Measurements from ENCODE around the gene TM9SF4.
A peak's percentile ranks its signal among the peaks of the same experiment; 100 is the strongest.

The TM9SF4 gene

DNA sequence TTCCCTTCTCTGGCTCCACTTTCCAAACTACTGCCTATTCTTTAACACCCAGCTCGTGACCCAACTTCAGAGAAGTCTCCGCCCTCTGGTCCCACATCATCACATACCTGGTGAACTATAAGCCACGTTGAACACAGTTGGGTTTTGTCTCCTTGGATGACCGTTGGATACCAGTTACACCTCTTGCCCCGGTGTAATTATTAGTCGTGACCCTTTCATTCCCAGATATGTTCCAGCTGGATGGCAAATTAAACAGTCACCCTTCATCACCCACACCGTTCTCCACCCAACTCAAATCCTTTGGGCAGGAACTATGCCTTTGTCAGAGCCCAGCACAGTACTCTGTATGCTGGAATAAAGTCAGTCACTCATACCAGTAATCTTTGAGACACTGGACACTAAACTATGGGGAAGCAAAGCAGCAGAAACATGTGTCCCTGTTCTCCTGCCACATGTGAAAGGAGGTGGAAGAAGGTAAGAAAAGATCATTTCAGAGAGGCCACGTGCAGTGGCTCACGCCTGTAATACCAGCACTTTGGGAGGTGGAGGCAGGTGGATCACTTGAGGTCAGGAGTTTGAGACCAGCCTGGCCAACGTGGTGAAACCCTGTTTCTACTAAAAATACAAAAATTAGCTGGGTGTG lies 75.6 kb downstream of the TM9SF4 start:
- Histone ChIP-seq H3K27me3 (ENCODE audit: control insufficient read depth, insufficient read depth, low read length, poor library complexity, severe bottlenecking) (no peaks in the 10 kb centered on the region), H3K4me1 (ENCODE audit: control insufficient read depth, insufficient read depth, low read length) (peaks cover 9% of the 10 kb centered on the region), H3K9me3 (ENCODE audit: control insufficient read depth, low read length) (no peaks in the 10 kb centered on the region), H3K27ac (ENCODE audit: insufficient read depth, low read depth, low read length, poor library complexity, severe bottlenecking) (no peak overlapping the region), H3K4me3 (ENCODE audit: insufficient read depth, low read depth, low read length) (no peak overlapping the region), H3K36me3 (ENCODE audit: control insufficient read depth, insufficient read depth, low read length) (no peaks in the 10 kb centered on the region)
- 86 to 90% methylated on average over 10 of the region's 10 CpGs for WGBS, 2 experiments

DNA sequence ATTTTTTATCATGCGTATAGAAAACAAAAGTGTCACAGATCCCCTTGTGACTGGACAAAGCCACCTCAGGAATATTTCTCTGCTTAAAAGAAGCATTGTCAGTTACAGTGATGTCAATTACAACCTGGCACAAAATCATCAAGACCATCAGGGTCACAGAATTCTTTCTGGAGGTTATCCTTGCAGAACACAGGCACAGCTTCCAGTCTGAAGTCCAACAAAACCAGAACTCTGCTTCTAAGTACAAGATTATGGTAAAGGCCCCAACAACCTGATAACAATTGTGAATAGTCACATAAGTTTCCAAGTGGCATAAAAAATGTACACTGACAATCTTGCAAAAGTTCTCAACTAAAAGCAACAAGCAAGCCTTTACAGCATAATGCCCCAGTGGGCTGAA lies 77.0 kb downstream of the TM9SF4 start:
- WGBS, 2 experiments = 87 to 97% methylated on average over 1 of the region's 1 CpG
- no peak overlapping the region for H3K27ac ChIP-seq (ENCODE audit: insufficient read depth, low read depth, low read length, poor library complexity, severe bottlenecking)
- H3K27me3 ChIP-seq (ENCODE audit: control insufficient read depth, insufficient read depth, low read length, poor library complexity, severe bottlenecking) = no peaks in the 10 kb centered on the region
- H3K4me1 ChIP-seq (ENCODE audit: control insufficient read depth, insufficient read depth, low read length) = peaks cover 16% of the 10 kb centered on the region
- no peak overlapping the region for H3K4me3 ChIP-seq (ENCODE audit: insufficient read depth, low read depth, low read length)
- no peaks in the 10 kb centered on the region for H3K9me3 ChIP-seq (ENCODE audit: control insufficient read depth, low read length)
- no peaks in the 10 kb centered on the region for H3K36me3 ChIP-seq (ENCODE audit: control insufficient read depth, insufficient read depth, low read length)

DNA sequence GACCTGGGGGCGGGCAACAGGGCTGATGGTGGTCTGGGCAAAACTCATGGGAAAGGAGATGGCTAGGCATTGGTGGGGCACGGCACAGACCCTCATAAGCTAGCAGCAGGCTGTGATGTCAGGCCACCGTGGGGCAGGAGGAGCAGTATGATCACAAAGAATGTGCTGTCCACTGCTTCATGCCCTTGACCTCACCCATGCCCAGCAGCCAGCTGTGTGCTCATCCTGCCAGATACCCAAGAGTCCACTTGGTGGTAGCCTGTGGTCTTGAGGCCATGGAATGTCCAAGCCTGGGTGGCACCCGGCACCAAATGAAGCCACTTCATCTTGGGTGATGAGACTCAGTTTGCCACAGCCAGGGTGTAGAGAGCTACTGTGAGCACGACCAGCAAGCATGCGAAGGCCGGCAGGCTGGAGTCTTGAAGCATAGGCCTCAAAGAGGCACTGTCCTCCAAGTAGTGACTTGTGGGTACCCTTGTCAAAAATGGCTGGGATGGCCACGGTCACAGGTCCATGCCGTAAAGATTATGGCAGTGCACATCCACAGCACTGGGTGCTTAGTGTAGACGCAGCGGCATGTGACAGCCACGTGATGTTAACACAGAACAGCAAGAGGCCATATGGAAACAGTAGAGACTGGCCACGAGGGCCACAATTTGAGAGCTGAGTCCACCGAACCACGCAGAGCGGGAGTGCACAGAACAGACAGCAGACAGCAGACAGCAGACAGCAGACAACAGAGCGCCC lies 79.0 kb downstream of the TM9SF4 start:
- Histone ChIP-seq H3K27me3 (ENCODE audit: control insufficient read depth, insufficient read depth, low read length, poor library complexity, severe bottlenecking) (no peaks in the 10 kb centered on the region), H3K27ac (ENCODE audit: insufficient read depth, low read depth, low read length, poor library complexity, severe bottlenecking) (no peak overlapping the region), H3K4me1 (ENCODE audit: control insufficient read depth, insufficient read depth, low read length) (peaks cover 20% of the 10 kb centered on the region), H3K4me3 (ENCODE audit: insufficient read depth, low read depth, low read length) (no peak overlapping the region), H3K9me3 (ENCODE audit: control insufficient read depth, low read length) (no peaks in the 10 kb centered on the region), H3K36me3 (ENCODE audit: control insufficient read depth, insufficient read depth, low read length) (no peaks in the 10 kb centered on the region)
- 96% methylated on average over 17 of the region's 17 CpGs for WGBS, 2 experiments

DNA sequence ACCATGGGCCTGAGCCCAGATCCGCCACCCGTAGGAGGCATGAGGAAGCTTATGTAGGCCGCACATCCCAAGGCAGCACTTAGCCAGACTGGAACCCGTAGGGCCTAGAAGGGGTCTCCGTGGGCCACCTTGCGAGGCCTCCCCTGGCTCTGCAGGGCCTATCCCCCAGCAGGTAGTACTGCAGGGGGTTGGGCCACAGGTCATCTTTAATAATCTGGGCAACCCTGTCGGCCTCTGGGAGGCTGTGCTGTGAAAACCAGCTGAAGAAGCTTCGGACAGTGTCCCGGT lies 79.6 kb downstream of the TM9SF4 start:
- H3K27me3 ChIP-seq (ENCODE audit: control insufficient read depth, insufficient read depth, low read length, poor library complexity, severe bottlenecking) = no peaks in the 10 kb centered on the region
- peaks cover 20% of the 10 kb centered on the region for H3K4me1 ChIP-seq (ENCODE audit: control insufficient read depth, insufficient read depth, low read length)
- H3K36me3 ChIP-seq (ENCODE audit: control insufficient read depth, insufficient read depth, low read length) = no peaks in the 10 kb centered on the region
- WGBS, 2 experiments = 95% methylated on average over 9 of the region's 9 CpGs
- no peaks in the 10 kb centered on the region for H3K9me3 ChIP-seq (ENCODE audit: control insufficient read depth, low read length)
- peak overlapping the region; percentile 61 for H3K4me3 ChIP-seq (ENCODE audit: insufficient read depth, low read depth, low read length)
- H3K27ac ChIP-seq (ENCODE audit: insufficient read depth, low read depth, low read length, poor library complexity, severe bottlenecking) = no peak overlapping the region

DNA sequence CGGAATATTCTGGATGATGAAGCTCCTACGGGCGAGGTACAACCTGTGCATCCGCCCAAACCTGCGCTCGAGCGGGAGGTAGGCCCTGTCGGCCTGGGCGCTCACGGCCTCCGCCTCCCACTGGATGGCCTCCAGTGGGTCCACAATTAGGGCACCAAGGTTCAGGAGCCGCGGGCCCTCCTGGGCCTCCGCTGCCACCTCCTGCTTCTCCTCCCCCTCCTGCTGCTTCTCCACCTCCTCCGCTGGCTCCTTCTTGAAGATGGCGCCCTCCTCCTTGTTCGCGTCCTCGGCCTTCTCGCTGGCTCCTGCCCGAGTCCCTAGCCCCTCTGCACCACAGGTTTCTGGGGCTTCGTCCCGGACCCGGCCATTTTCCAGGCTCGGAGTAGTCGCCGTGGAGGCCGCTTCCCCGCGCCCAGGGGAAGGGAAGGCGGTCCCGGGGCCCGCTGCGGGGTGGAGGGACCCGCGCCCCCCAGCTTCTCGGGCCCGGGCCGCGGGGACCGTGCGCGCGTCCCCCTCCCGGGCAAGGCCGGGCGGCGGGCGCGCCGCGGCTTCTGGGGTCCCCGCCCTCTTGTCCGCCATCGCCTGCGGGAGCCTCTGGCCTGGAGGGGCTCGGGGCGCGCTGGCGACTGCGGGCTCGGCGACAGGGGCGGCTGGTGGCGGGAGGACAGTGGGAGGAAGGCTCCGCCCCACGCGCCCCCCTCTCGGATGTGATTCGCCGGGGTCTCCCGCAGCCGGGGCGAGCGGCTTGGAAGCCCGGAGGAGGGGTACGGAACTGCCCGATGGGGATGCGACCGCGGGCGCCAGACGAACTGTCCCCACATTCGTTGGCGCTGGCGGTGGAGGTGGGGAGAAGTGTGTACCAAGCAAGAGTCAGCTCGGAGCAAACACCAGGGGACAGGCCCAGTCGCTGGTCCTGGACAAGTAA lies 80.4 kb downstream of the TM9SF4 start:
- no peaks in the 10 kb centered on the region for H3K27me3 ChIP-seq (ENCODE audit: control insufficient read depth, insufficient read depth, low read length, poor library complexity, severe bottlenecking)
- peak overlapping the region; percentile 61 for H3K4me3 ChIP-seq (ENCODE audit: insufficient read depth, low read depth, low read length)
- WGBS, 2 experiments = 10% methylated on average over 88 of the region's 88 CpGs
- H3K9me3 ChIP-seq (ENCODE audit: control insufficient read depth, low read length) = no peaks in the 10 kb centered on the region
- H3K4me1 ChIP-seq (ENCODE audit: control insufficient read depth, insufficient read depth, low read length) = peaks cover 20% of the 10 kb centered on the region
- no peaks in the 10 kb centered on the region for H3K36me3 ChIP-seq (ENCODE audit: control insufficient read depth, insufficient read depth, low read length)
- peak overlapping the region; percentile 55 for H3K27ac ChIP-seq (ENCODE audit: insufficient read depth, low read depth, low read length, poor library complexity, severe bottlenecking)

DNA sequence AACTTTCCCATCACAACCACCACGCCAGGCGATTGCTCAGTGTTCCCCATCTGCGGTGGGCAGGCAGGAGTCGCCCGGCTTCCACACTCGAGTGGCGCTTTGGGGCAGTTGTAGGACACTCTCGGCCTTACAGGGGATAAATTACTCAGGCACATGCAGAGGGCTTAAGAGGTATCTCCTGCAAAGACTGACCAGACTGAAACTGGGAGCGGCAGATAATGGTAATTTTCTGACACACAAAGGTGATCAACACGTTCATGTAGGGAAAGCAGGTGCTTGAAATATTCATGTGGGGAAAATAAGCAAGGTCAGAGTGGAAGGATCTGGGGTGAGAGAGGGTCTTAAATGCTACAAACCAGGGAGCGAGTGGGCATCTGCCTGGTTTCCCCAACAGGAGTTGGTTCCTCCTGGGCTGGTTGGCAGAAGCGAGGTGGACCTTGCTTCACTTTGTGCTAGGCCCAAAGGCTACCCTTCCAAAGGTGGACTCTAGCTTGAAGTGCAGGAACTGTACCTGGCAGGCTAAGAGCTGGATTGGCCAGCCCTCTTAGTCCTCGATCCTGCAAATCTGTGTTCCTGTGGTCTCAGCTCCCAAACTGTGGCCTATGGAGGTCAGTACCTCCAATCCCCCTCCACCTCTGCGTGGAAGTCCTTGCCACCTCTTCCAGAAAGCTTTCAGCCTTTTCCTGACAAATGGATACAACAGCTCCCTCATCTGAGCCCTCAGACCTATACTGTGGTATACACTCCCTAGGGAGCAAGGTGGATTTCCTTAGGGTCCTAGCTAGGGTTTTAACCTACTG lies 81.3 kb downstream of the TM9SF4 start:
- Histone ChIP-seq H3K9me3 (ENCODE audit: control insufficient read depth, low read length) (no peaks in the 10 kb centered on the region), H3K27ac (ENCODE audit: insufficient read depth, low read depth, low read length, poor library complexity, severe bottlenecking) (peak overlapping the region; percentile 55), H3K36me3 (ENCODE audit: control insufficient read depth, insufficient read depth, low read length) (peaks cover 9% of the 10 kb centered on the region), H3K4me3 (ENCODE audit: insufficient read depth, low read depth, low read length) (peak overlapping the region; percentile 61), H3K27me3 (ENCODE audit: control insufficient read depth, insufficient read depth, low read length, poor library complexity, severe bottlenecking) (no peaks in the 10 kb centered on the region), H3K4me1 (ENCODE audit: control insufficient read depth, insufficient read depth, low read length) (peaks cover 20% of the 10 kb centered on the region)
- 30 to 32% methylated on average over 14 of the region's 14 CpGs for WGBS, 2 experiments

DNA sequence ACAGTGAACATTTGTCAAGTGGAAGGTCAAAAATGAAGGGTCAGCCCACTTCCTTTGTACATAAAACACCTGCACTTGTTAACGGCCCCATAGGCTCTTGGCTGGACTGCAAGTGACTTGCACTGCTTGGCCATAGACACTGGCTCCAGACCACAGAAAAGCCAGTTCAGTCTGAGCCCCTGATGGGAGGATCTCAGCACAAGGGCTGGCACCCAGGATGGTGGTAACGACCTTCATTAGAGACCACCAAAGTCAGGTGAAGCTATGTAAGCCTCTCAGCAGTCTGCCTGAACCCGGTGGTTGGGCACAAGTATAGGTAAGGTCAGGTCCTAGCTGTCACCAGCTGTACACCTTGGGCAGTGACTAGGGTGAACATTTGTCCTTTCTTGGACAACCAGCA lies 81.9 kb downstream of the TM9SF4 start:
- WGBS, 2 experiments = 88% methylated on average over 3 of the region's 3 CpGs
- H3K36me3 ChIP-seq (ENCODE audit: control insufficient read depth, insufficient read depth, low read length) = peaks cover 15% of the 10 kb centered on the region
- H3K4me1 ChIP-seq (ENCODE audit: control insufficient read depth, insufficient read depth, low read length) = peaks cover 20% of the 10 kb centered on the region
- H3K27ac ChIP-seq (ENCODE audit: insufficient read depth, low read depth, low read length, poor library complexity, severe bottlenecking) = no peak overlapping the region
- H3K9me3 ChIP-seq (ENCODE audit: control insufficient read depth, low read length) = no peaks in the 10 kb centered on the region
- H3K4me3 ChIP-seq (ENCODE audit: insufficient read depth, low read depth, low read length) = no peak overlapping the region
- H3K27me3 ChIP-seq (ENCODE audit: control insufficient read depth, insufficient read depth, low read length, poor library complexity, severe bottlenecking) = no peaks in the 10 kb centered on the region

DNA sequence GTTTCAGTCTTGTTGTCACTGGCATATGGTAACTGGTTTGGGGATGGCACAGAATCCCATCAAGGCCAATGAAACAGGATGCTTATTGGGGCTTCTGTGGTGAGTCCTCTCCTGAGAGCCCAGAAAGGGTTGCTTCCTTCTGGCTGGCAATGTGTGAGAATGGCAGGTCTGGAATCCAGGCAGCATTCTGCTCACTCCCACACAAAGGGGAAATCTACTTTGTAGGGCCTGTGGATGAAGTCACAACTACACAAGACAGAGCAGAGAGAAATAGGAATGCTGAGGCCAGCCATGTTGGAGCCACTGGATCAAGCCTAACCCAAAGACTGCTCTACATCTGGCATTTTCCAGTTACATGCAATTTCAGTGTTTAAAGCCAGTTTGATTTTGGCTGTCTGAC lies 82.4 kb downstream of the TM9SF4 start:
- Histone ChIP-seq H3K36me3 (ENCODE audit: control insufficient read depth, insufficient read depth, low read length) (peaks cover 16% of the 10 kb centered on the region), H3K4me3 (ENCODE audit: insufficient read depth, low read depth, low read length) (no peak overlapping the region), H3K9me3 (ENCODE audit: control insufficient read depth, low read length) (no peaks in the 10 kb centered on the region), H3K27ac (ENCODE audit: insufficient read depth, low read depth, low read length, poor library complexity, severe bottlenecking) (no peak overlapping the region), H3K4me1 (ENCODE audit: control insufficient read depth, insufficient read depth, low read length) (peaks cover 20% of the 10 kb centered on the region), H3K27me3 (ENCODE audit: control insufficient read depth, insufficient read depth, low read length, poor library complexity, severe bottlenecking) (no peaks in the 10 kb centered on the region)

DNA sequence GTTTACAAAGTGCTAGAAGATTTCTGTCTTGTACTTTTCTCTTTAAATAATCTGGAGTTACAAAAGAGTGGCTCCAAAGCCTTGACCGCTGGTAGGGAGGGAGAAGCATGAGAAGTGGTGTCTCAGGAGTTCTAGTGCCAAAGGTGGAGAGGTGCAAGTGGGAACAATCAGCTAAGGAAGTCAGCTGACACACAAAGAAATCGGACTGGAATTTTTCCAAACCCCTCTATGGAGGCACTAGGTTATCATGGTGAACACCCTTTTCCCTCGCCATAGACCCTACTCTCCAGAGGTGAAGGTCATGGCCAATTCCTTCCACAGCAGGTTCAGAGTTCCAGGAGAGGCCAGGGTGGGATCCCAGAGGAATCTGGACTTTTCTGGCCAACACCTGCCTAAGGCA lies 83.2 kb downstream of the TM9SF4 start:
- Histone ChIP-seq H3K27me3 (ENCODE audit: control insufficient read depth, insufficient read depth, low read length, poor library complexity, severe bottlenecking) (no peaks in the 10 kb centered on the region), H3K27ac (ENCODE audit: insufficient read depth, low read depth, low read length, poor library complexity, severe bottlenecking) (no peak overlapping the region), H3K4me3 (ENCODE audit: insufficient read depth, low read depth, low read length) (no peak overlapping the region), H3K36me3 (ENCODE audit: control insufficient read depth, insufficient read depth, low read length) (peaks cover 18% of the 10 kb centered on the region), H3K9me3 (ENCODE audit: control insufficient read depth, low read length) (no peaks in the 10 kb centered on the region), H3K4me1 (ENCODE audit: control insufficient read depth, insufficient read depth, low read length) (peaks cover 20% of the 10 kb centered on the region)
- 88 to 96% methylated on average over 3 of the region's 3 CpGs for WGBS, 2 experiments
